HG02938 (cell line): ENCODE measurements around the gene CREG2.
"Not testable (repeated sequence)": the region's sequence is repeated elsewhere in the genome, so short reads cannot be mapped to it uniquely, and the experiment has no call there.

Experiments
- ATAC-seq: cut with Tn5 transposase; IDR thresholded peaks from one replicate; pipeline ENCODE4 v1.9.1; 2021; ENCODE audit warnings: mild to moderate bottlenecking, moderate library complexity; ENCODE audit not compliant: unreplicated experiment

Gene CREG2

DNA sequence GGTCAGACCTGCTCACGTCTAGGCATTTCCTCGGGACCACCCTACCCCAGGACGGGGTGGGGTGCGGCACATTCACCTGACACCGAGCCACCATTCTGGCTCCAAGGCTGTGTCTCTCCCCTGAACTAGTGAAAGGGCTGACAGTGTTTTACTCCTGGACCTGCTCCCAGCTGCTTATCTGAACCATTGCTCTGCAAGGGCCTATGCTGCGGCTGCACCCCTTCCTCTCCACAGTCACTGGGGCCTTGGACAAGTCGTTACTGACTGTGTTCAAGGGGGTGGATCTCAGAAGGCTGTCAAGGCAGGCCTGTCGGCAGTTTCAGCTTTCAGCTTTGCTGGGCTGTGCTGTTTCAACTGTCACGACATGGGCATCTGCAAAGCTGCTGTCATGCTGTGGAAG, 11.7 kb downstream of the CREG2 start:
- ATAC-seq: no peak

DNA sequence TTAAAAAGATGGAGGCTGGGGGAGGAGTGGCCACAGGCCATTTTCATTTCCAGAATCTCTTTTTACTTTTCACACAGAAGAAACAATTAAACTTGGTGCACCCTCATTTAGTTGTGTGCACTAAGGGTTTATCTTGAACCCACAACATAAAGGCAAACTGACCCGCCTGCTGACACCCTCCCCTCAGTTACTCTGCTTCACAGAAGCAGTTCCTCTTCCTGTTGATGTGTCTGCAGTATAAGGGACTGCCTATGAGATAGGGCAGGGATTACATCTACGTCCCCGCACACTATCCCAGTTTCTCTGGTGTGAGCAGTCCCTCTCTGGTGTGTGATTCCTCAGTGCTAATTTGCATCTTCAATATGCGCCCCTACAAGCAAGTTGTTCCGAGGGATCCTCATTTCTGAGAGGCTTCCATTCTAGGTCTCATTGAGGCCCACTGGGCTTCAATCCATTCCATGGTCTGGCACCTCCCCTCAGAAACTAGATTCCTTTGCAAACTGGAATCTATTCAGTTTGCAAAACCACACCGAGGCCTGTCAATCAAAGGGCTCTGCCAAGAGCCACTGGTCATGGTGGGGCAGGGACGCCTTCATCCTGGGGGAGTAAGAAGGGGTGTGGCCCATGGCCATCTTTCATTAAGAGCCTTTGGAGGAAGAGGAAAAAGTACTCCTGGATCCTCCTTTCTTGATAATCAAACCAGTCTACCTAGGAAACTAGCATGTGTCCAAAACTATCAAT, 12.3 kb downstream of the CREG2 start:
- no peak for ATAC-seq

DNA sequence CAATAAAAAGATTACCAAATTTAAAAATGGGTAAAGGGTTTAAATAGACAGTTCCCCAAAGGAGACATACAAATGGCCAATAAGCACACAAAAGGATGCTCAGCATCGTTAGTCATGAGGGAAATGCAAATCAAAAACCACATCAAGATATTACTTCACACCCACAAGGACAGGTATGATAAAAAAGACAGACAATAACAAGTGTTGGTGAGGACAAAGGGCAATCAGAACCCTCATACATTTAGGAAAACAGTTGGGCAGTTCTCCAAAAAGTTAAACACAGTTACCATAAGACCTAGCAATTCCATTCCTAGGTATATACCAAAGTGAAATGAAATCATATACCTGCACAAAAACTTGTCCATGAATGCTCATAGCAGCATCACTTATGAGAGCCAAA, 14.5 kb downstream of the CREG2 start:
- ATAC-seq: no peak

DNA sequence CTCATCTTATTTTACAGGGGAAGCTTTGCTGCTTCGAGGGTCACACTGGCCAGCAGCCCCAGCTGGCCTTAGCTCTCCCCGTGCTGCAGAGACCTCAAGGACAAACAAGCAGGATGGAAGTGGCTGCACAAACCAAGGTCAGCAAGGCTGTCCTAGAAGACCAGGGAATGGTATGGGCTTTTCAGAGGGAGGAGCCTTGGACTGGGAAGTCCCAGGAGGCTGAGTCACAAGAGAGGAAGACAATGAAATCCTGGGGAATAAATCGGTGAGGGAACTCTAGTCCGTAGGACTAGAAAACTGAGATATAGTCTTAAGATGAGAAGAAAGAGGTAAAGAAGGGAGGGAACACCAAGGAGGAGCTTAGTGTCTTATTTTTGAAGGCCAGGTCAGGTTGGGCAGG, 15.7 kb downstream of the CREG2 start:
- no peak for ATAC-seq

DNA sequence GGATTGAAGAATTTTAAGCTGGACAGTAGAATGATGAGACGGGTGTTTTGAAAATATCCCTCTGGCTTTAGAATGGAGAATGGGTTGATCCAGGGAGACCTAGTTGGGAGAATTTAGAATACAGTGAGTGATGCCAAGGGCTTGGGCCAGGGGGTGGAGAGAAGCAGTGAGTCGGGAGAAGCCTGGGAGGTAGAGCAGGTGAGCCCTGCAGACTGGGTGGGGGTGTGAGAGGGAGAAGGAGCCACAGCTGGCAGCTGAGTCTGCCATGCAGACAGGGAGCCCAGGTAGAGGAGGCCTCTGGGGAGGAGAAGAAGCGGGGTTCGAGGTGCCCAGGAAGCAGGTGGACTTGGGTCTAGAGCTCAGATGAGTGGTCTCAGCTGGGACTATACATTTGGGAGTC, 18.2 kb downstream of the CREG2 start:
- ATAC-seq: no peak

DNA sequence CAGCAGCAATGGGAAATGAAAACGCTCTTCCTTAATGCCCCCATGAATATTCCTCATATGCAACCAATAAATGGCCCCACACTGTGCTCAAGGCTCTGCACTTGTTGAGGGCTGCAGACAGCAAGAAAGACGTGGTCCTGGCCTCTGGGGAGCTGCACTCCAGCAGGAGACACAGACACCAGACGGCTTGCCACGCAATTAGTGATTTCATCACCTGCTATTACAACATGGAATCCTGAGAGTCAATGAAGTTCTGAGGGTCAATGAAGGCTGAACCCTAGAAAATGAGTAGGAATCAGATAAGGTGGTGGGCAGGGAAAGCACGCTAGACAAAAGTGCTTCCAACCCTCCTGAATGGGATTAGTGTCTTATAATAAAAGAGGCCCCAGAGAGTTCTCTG, 18.9 kb downstream of the CREG2 start:
- ATAC-seq: no peak

DNA sequence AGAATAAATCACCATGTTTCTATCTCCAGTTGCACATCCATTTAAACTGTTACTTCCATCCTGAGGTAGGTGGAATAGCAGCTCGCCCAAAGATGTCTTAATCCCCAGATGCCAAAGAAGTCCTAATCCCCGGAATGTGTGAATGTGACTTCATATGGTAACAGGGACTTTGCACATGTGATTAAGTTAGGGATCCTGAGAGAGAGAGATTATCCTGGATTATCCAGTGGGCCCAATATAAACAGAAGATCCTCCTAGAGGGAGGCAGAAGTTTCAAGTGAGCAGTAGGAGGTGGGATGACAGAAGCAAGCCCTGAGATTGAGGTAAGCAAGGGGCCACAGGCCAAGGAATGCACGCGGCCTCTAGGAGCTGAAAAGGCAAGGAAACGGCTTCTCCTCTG, 19.8 kb downstream of the CREG2 start:
- ATAC-seq: no peak

DNA sequence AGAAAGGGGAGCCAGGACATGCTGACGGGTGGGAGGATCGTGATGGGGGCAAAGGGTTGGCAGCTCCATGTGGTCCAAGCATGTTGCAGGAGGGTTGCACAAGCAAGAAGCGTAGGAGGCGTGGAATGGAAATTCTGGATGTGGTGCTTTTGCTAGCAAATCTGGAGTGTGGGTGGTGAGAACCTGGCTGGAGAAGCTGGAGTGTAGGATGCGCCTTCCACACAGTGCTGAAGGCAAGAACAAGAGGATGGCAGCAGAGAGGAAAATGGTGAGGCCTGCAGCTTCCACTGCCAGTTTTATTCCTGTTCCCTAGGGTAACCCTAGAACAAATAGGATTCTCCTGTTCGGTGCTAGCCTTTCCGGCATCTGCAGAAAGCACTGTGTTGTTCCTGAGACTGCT, 22.4 kb downstream of the CREG2 start:
- no peak for ATAC-seq

DNA sequence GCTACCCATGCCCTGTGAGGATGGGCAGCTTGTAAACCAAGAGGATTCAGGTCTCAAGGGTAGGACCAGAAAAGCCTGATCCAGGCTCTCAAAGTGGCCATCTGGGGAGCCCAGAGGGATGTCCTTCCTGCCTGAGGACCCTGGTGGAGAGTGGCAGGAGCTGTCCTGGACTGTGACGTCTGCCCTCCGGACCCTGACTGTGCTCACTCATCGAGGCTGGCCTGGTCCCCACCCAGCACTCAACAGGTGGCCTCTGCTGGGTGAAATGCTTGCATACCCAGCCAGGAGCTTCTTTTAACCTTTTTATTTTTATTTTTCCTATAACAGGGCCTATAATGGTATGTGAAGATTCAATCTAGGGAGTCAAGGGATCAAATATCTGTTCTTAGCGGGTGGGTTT, 24.5 kb downstream of the CREG2 start:
- no peak for ATAC-seq

DNA sequence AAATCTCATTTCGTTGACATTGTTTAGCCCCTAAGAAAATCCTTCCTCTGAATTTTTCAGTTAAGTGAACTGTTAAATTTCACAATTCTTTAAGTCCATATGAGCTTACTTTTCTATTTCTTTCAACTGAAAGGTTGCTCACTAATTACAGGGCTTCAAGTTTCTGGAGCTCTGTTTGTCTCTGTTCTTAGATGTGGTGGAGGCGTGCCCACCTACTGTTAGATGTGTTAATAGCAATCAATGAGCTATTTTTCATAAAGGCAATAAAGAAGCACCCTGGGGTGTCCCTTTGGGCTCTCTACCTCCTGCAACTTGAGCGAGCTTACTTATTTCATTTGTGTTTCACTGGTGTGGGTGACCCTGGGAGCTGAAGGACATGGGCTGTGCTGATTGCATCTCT, 25.0 kb downstream of the CREG2 start:
- no peak for ATAC-seq

DNA sequence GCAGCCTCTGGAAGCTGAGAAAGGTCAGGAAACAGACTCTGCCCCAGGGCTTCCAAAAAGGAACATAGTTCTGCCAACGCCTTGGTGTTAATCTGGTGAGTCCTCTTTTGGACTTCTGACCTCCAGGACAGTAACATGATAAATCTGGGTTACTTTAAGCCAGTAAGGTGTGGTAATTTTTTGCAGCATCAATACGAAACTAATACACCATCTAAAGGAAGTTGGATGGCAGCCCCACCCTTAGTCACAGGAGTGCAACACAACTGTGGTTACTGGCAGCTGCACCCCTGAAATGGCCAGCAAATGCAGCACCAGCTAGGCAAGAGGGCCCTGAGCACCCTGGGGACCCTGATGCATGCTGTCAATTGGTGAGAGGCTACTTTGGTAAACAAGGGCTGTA, 25.8 kb downstream of the CREG2 start:
- ATAC-seq: no peak

DNA sequence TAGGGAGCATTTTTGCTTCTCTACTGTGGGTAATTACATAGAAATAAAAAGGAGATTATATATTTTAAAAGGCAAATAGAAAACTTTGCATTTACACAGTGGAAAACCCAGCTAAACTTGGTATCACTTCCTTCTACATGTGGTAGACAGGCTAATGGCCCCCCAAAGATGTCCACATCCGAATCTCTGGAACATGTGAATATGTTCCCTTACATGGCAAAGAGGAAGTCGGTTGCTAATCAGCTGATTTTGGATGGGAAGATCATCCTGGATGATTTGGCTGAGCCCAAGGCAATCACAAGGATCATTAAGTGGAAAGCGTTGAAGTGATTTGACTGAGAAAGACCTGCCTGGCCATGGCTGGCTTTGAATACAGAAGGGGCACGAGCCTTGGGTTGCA, 26.2 kb downstream of the CREG2 start:
- ATAC-seq: no peak

DNA sequence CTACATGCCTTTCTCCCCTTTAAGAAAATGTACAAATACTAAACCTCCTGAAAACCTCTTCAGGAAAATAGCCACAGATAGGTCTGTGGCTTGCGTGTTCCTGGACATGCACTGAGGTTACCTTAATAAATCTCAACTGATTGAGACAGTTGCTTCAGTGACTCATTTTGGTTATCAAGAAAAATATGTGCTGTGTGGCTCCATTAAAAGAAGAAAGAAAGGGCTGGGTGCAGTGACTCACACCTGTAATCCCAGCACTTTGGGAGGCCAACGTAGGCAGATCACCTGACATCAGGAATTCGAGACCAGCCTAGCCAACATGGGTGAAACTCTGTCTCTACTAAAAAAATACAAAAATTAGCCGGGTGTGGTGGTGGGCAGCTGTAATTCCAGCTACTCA, 27.1 kb downstream of the CREG2 start:
- ATAC-seq: no peak

DNA sequence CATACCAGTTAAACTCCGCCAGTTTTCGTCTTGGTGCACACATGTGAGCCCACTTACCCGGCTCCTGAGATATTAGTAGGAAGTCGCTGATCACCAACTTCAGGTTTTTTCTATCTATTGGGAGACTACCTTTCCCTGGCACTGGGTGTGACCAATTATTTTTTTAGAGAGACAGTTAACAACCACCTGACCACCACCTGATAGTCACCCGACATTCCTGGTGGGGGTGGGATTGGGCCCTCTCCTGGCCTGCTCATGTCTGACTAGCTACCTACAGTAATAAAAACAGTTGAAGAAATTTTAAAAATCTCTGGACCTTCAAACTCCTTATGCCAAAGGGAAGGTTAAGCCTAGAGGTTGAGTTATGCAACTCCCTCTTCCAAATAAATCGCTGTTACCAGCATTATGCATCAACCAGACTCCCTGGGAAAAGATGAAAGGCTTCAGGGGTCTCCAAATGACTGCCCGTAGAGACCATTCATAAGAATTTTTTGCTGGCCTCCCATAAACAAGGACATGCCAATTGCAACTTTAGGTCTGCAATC, 27.8 kb downstream of the CREG2 start:
- ATAC-seq: no peak

DNA sequence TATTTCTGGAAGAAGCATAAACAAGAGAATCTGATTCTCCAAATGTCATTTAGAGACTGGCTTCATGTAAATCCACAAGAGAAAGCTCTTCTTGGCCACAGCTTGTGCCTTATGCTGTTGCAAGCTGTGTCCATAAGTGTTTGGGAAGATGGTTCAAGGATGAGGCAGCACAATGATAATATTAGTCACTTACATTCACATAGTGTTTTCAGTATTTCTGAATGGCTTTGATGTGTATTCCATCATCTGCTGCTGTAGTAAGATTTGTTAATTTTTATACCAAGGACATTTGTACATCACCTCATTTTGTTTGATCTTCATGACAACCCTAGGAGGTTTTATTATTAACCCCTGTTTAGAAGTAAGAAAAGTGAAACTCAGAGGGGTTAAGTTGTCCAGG, 29.9 kb downstream of the CREG2 start:
- ATAC-seq: no peak

DNA sequence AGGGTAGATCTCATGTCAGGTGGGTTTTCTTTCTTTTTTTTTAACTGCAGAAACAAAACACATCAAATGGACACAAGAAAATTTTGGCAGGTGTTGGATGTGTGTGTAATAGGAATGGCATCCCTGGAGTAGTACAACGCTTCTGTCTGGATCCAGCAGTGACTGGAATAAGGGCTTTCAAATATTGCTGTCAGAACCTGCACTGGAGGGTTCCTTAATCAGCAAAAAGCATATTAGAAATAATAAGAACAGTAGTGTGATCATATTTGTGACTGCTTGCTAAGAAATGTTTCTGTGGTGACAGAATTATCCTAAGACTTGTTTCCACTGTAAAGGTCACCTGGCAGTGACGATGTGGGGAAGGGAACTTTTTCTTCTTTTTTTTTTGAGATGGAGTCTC, 30.8 kb downstream of the CREG2 start:
- ATAC-seq: no peak

DNA sequence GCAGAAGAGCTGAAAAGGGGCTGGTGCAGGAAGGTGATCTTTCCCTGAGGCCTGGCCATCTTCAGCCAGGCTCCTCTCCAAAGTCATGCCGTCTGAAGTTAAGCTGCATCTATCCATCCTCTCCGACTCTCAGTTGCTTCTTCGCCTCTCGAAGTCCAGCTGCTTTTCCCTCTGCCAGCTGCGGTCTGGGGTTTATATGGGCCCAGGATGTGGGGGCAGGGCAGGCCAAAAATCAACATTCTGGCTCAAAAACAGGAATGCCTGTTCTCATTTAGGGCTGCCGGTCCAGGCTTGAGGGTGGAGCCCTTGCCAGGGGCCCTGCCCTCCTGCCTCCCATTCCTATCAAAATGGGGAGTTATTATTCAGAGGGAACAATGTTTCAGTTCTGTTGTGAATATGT, 31.2 kb downstream of the CREG2 start:
- ATAC-seq: no peak

DNA sequence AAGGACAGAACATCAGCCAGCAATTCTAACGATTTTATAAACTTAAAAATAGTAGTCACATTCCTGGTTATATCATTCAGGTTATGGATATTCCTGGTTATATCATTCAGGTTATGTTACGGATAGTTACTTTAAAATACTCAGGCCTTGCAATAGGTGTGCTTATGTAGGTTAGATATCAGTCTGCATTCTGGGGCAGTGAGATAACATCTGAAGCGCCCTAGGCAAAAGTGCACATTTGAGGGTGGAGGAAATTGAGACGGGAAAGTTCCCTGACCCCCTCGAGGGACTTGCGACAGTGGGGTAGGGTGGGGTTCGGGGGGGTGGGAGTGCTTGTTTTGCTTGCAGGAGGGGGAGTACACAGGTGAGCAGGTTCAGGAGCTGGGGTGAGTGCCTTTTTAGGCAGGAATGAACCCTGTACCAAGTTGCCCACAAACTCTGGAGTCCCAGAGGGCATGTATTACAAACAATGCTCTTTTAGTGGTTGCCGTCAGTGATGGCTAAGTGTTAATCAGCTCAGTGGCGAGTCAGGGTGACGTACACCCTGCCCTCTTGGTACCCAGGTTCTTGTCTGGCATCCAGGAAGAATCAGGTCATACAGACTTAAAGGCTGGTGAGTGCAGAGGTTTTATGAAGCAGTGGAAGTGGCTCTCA, 31.8 kb downstream of the CREG2 start:
- no peak for ATAC-seq

DNA sequence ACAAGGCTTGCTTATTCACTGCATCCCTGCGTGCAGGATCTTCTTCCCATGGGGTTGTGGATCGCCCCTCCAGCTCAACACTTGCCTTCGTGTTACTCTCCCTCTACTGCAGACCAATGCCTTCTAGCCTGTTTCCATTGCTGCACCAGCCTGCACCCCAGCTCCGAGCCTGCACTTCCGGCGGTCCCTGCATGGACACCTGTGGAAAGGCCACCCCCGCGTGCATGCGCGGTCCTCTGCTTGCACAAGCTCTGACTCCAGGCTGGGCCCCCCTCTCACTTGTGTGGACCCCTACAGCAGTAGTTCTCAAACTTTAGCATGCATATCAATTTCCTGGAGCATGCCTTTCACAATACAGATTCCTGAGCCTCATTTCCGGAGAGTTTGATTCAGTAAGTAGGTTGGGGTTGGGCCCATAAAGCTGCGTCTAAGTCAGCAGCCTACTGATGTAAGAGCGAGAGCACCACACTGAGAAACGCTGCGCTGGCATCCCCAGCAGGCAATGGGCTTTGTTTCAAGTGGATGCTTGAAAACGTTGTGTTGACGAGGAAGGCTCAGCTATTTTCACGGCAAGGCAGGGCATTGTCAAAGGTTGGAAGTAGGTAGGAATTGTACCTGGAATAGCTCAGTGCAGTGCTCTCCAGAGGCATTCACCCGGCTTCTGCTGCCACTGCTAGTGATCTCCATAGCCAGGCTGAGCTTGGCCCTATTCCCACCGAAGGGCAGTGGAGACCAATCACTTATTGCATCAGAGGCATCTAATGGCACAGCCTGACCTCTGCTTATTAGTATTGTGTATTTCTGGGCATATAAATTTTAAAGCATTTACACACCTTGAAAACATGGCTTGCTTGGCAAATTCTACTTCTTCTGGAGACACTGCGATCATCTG, 32.6 kb downstream of the CREG2 start:
- no peak for ATAC-seq

DNA sequence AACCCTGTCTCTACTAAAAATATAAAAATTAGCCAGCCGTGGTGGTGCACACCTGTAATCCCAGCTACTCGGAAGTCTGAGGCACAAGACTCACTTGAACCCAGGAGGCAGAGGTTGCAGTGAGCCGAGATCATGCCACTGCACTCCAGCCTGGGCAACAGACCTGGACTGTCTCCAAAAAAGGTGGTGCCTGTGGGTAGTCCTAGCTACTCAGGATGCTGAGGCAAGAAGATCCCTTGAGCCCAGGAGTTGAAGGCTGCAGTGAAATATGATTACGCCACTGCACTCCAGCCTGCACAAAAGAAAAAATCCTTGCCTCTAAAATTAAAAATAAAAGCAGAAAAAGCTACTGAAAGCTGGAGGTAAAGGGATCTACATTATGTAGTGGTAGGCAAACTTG, 34.7 kb downstream of the CREG2 start:
- ATAC-seq: not testable (repeated sequence)

DNA sequence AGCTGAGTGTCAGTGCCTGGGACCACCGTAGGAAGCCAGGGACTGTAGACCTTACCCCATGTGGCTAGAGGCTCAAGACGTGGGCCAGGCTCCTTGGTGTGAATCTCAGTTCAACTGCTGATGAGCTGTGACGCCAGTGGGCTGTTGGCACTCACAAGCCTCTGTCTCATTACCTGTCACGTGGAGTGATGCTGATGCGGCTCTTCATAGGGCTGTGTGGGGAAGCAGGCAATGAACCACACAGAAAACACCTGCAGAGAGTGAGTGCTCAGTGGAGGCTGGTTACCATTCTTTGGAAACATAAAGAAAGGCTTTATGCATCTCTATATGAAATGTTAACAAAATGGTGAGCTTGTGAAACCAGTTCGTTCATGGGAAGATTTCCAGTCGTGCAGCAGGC, 36.1 kb downstream of the CREG2 start:
- no peak for ATAC-seq
